GM12864 (cell line): Measurements from ENCODE around the gene HLTF.

Experiments
- DNase-seq: peaks from one replicate; pipeline ENCODE4 v3.0.0-alpha.2; 2011; ENCODE audit warnings: low read depth
- H3K4me3 ChIP-seq: 2 replicates; pipeline ENCODE4 v1.5.1; 2011; ENCODE audit warnings: mild to moderate bottlenecking, low read depth, low read length, control low read depth
- CTCF ChIP-seq: IDR thresholded peaks from 2 replicates; pipeline ENCODE4 v1.5.1; 2011; ENCODE audit warnings: low read depth, mild to moderate bottlenecking, moderate library complexity, low read length, control low read depth, inconsistent platforms; ENCODE audit errors: missing control alignments

The HLTF gene

GRCh38 chr3:149120051-149120972, 34.0 kb upstream of the HLTF start:
- DNase-seq, result peak; percentile 43
- peak; percentile 53 for TF ChIP-seq CTCF
- no peak overlapping the region for H3K4me3 ChIP-seq

- TF ChIP-seq CTCF, result no peak
- no peak for DNase-seq
- H3K4me3 ChIP-seq, result no peak overlapping the region
These were observed 33.1 kb upstream of the HLTF start for GRCh38 chr3:149119466-149119865.

- no peak for DNase-seq
- H3K4me3 ChIP-seq, result no peak overlapping the region
- no peak for TF ChIP-seq CTCF
These were observed 32.4 kb upstream of the HLTF start for GRCh38 chr3:149118724-149119123.

- no peak for TF ChIP-seq CTCF
- no peak for DNase-seq
- no peak overlapping the region for H3K4me3 ChIP-seq
These were observed 28.8 kb upstream of the HLTF start for GRCh38 chr3:149115114-149115513.

GRCh38 chr3:149114458-149114857, 28.1 kb upstream of the HLTF start:
- no peak for DNase-seq
- no peak for TF ChIP-seq CTCF
- H3K4me3 ChIP-seq, result no peak overlapping the region

- H3K4me3 ChIP-seq, result no peak overlapping the region
- no peak for TF ChIP-seq CTCF
- no peak for DNase-seq
These were observed 18.2 kb upstream of the HLTF start for GRCh38 chr3:149104484-149104883.

- H3K4me3 ChIP-seq, result no peak overlapping the region
- no peak for DNase-seq
- no peak for TF ChIP-seq CTCF
These were observed 15.3 kb upstream of the HLTF start for GRCh38 chr3:149101641-149102040.
